ENCODE data around the gene DNAJB4. TPM values are rescaled to one million over a fixed set of nuclear protein-coding genes. Genes with fewer than 3 reads are reported as not detected.
A peak's percentile ranks its signal among the peaks of the same experiment; 100 is the strongest.
"Not testable (repeated sequence)": the region's sequence is repeated elsewhere in the genome, so short reads cannot be mapped to it uniquely, and the experiment has no call there.

Gene DNAJB4
- total RNA-seq, 1 donor from 2014 or later, result 330 TPM

DNA sequence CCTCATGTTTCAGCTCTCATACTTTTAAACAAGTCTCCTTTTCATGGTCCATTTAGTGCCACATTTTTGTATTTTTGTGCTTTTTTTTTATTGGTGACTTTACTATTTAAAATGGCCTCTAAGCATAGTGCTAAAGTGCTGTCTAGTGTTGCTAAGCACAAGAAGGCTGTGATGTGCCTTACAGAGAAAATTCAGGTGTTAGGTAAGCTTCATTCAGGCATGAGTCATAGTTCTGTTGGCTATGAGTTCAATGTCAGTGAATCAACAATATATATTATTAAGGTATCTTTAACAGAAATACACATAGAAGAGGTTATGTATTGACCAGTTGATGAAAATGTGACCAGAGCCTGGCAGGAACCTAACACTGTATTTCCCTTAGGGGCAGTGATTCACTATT, 13.1 kb upstream of the DNAJB4 start:
- no peak for DNase-seq

DNA sequence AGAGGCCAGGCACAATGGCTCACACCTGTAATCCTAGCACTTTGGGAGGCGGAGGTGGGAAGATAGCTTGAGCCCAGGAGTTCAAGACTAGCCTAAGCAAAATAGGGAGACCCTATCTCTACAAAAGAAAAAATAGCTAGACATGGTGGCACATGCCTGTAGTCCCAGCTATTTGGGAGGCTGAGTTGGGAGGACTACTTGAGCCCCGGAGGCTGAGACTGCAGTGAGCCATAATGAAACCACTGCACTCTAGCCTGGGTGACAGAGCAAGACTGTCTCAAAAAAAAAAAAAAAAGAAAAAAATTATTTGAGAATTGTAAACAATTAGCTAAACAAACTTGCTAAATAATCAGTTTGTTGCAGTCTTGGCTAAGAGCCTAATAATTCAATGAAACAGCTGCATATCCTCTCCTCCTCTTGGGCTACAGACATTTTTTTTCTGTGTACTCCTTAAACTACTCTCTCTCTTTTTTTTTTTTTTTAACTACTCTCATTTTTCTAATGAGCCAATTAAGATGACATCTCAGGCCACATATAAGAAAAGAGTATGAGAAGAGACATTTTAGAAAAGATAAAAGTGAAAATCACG, 10.5 kb upstream of the DNAJB4 start:
- no peak for DNase-seq

DNA sequence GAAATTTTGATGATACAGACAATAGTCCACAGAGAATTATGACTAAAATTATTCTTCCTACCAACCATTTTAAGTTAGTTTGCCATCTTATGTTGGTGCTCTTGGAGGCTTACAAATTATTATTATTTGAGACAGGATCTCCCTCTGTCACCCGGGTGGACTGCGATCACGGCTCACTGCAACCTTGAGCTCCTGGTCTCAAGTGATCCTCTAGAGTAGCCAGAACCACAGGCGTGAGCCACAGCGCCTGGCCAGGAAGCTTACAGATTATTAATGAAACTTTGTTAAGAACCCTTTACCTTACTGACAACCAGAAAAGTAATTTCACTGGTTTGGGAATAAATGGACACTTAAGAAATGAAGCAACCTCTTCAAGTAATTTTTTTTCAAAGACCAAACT, 8.0 kb upstream of the DNAJB4 start:
- DNase-seq, result no peak

DNA sequence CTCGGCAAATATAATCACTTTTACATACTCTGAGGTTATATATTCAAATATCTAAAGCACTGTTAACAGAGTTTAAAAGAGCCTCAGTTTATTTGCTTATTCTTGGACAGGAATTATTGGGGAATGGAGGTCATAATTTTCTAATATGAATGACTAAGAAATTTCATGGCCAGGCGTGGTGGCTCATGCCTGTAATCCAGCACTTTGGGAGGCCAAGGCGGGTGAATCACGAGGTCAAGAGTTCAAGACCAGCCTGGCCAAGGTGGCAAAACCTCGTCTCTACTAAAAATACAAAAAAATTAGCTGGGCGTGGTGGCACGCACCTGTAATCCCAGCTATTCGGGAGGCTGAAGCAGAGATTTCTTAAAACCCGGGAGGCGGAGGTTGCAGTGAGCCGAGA, 4.2 kb upstream of the DNAJB4 start:
- not testable (repeated sequence) for DNase-seq

DNA sequence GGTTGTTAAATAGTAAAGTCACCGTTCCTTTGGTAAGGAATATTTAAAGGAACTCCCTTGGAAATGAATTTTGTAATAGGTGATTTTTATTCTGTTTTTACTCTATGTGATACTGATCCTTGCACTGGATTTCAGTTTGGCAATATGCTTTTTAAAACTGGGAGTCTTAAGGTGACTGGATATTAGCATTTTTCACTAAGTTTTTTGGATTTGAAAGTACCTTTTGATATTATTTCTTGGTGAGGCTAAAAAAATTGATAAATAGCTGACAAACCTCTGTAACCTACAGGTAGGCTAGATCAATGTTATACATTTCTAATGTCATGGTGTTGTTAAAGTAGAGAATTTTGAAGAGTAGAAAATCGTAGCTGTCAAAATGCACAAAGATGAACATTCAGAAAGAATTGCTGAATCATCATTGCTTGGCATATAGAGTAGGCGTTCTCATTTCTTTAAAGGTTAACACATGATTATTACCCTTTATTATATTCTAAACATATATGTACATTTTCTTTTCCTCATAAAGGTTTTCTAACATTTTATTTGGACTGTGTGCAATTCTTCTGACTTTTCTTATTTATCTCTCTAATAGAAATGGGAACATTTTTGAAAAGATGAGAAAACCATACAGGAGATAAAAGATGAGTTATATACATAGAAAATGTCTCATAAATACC, 1.5 kb upstream of the DNAJB4 start:
- DNase-seq, result no peak

DNA sequence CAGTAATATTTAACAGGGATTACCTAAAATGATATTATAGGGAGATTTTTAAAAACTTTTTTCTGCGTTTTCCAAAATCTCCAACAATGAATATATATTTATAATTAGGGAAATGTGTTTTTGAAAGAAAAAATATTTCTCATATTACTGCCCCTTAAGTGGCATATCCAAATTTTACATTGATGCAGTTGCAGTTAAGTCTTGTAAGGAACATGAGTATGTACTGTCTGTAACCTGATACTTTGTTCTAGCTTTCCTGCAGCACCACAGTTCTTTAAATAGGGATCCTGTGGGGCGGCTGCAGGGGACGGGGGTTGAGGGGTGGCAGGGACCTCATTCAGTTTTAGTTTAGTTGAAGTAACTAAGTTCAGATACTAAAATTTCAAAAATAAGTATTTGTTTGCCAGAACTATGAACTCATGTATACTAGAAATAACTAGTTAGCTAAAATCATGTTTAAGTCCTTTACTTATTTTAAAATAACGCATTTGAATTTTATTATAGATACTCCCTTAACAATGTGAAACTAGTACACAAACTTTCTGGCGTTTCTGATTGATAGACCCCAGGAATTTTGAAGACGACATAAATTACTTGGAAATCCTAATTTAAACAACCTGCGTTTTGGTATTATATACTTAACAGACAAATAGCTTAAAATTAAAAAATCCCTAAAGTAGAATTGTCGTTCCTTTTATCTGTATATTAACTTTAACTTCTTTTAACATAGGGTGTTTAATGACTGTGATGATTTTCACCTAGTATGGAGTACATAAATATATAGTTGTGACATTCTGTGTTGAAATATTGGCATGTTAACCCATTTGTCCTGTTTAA, 639 bp upstream of the DNAJB4 start:
- peak; percentile 73 for DNase-seq

DNA sequence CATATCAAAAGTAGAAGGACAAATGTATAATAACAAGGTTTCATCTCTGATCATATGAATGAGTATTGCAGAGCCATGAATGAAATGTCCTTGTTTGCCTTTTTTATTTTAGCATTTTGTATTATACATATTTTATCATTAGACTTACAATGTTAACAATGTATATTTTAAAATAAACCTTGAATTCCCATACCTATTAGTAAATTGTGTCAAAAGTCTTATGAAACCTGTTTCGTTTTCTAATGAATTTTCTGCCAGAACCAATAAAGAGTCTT, 646 bp downstream of the DNAJB4 start:
- no peak for DNase-seq

DNA sequence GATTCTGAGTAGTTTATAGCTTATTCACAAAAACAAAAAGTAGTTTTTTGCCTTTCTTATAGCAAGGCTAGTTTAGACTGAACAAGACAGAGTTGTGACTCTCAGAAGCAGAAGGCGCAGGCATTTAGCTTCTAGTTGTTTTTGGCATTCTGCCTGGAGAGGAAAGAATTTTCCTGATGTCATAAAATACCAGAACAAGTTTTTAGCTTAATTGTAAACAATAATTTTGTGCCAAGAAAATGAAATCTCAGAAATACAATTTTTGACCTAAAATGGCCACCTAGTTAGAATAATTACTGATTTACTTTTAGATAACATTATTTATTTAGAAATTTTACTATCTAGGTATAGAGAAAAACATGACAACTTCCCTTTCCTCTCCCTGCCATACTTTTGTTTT, 1.0 kb downstream of the DNAJB4 start:
- DNase-seq, result peak; percentile 90

DNA sequence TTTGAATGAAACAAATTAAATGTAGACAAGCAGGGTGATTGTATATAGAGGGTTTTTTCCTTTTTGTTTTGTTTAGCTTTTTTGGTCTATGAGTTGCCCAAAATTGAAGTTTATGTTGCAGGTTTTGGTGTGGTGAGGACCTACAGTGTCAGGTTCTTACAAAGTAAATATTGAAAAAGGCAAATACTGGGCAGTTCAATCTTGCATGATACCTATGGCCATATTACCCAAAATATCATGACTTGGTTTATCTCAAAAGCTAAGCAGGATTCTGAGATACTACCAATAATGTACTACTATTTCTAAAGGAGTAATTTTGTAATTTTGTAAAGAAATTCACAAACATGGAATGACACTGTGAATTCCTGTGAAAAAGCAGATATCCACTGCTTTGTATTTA, 1.8 kb downstream of the DNAJB4 start:
- no peak for DNase-seq

DNA sequence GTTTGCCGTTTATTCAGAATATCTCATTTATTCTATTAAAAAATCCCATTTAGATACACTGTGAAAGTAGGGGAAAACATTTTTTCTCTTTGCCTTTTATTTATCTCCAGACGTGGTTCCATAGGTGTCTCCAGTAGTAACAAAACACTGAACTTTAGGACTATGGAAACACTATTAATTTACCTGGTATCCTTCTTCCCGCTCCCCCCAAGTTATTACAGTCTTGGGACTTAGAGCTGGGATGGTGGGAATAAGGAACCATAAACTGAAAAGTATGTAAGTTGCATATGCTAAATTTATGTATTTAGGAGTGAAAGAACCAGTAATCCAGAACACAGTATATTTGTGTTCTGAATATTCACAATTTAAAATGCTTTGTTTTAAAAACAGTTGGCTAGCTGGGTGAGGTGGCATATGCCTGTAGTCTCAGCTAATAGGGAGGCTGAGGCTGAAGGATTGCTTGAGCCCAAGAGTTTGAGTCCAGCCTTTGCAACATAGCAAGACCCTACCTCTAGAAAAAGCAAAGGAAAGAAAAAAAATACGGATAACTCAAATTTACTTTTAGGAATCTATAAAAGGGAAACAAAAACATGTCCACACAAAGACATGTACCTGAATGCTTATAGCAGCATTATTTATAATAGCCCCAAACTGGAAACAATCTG, 3.1 kb downstream of the DNAJB4 start:
- no peak for DNase-seq

DNA sequence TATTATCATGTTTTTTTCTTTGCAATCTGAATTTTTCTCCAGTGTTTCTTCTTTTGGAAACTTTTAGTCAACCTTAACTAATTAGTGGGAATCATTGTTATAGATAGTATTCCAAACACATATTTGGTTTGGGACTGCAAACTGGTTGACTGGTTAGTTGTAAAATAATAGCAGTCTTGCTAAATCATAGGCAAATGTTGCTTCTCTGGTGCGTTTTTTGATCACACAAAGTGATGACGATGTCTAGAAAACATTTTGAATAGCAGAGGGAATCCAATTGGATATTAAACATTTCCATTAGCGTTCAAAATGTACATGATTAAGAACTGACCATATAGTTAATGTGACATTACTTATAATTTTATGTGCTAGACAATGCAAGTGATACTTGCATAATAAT, 4.5 kb downstream of the DNAJB4 start:
- DNase-seq, result no peak

DNA sequence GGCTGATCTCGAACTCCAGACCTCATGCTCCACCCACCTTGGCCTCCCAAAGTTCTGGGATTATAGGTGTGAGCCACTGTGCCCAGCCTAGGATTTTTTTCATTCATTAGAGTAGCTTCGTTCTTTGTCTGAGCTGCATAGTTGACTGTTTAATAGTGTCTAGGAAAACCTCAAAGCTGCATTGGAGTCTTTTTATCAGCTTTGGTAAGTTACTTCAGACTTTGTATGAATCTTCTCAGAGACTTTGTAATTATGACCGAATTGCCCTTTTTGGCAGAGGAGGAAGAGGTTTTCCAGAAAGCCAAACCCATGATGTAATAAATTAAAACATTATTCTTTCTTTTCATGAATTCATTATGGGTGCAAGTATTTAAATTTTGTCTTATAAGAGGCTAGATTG, 5.1 kb downstream of the DNAJB4 start:
- no peak for DNase-seq

DNA sequence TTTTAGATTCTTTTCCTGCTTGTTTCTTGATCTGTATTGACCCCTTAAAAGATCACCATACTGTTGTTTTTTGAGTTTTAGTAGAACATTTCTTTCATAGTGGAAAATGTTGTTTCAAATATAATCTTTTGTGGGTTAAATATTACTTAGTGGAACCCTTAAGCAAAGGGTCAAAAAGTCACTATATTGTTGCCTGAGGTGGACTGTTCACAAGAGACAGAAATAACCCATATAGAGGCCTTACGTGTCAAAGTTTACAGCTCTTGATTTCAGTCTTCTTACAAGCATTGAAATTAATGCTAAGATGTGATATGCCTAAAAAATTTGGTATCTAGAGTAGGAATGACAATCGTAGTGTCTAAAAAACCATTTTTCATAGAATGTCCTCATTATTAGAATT, 6.3 kb downstream of the DNAJB4 start:
- no peak for DNase-seq

DNA sequence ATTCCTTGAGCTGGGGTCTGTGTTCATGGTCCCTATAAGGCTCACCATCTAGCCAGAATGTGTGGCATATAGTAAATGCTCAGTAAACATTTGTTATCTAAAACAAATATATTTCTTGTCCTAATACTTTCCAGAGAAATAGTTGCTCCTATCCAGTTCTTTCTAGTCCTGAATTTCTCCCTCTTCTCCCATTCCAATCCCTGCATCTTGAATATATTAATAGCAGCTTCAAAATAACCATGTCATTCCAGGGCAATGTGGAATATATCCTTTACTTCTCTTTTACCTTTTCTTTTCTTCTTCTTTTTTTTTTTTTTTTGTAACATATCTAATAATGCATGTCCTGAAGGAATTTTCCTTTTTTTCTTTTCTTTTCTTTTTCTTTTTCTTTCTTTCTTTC, 10.4 kb downstream of the DNAJB4 start:
- no peak for DNase-seq

DNA sequence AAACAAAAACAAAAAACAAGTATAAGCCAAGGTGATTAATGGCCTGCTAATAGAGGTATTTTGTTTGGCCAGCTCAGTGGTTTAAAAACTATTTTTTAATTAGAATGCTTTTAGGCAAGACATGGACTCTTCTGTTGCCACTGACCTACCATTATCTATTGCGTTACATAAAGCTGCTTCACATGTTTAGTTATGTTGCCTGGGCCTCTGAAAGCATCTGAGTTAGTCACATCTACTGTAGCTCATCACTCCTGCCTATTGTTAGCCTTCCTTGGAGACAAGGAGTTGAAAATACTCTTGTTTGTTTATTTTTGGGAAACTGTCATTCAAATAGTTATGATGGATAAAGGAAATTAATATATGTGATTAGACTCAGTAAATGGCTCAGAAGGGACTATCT, 14.3 kb downstream of the DNAJB4 start:
- DNase-seq, result no peak

DNA sequence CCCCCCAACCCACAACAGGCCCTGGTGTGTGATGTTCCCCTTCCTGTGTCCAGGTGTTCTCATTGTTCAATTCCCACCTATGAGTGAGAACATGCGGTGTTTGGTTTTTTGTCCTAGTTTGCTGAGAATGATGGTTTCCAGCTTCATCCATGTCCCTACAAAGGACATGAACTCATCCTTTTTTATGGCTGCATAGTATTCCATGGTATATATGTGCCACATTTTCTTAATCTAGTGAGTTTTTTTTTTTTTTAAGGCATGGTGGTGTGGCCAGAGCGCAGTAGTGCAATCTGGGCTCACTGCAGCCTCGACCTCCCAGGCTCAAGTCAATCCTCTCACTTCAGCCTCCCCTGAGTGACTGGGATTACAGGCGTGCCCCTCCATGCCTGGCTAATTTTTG, 16.4 kb downstream of the DNAJB4 start:
- DNase-seq, result not testable (repeated sequence)

DNA sequence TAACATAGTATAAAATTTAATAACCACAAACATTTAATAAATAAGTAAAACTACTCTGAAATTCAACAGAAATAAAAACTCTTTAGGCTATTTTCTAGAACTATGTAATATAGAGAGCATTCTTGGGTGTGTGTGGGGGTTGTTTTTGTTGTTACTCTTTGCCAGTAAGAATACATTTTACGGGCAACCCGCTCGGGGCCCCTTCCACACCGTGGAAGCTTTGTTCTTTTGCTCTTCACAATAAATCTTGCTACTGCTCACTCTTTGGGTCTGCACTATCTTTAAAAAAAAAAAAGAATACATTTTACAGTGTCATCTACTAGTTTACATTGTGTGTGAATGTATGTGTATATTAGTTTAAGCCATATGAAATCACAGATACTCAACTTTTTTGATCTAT, 25.1 kb downstream of the DNAJB4 start:
- no peak for DNase-seq

DNA sequence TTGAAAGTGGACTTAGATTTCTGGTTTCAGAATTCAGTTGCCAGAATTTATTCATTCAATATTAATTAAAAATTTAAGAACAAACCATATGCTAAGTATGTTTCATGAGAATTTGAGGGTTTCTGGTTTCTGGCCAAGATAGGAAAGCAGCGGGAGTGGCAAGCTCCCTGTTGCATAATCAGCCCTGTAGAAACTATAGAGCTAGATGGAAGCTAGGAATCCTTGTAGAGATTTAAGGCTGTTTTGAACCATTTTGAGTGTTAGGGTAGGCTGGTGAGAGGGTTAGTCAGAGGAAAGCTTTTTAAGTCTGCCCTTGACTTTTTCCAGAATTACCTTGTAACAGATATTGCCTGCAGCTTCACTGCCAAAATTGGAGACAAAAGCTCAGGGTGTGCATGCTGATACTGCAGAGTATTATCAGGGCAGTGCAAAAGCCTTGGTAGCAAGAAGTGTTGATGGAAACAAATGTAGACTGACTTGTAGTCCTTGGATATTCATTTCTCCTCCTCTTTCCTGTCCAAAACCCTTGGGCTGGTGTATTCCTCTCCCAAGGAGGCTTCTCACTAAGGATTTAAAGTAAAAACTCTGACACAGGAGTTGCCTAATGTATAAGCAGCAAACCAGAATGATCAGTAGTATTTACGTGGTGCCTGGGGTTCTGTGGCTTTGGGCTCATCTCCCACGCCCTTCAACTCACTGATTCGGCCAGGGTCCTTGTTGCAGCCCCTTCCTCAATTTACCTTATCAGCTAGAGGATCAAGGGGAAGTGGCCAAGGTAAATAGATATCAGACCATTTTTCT, 28.5 kb downstream of the DNAJB4 start:
- DNase-seq, result no peak

DNA sequence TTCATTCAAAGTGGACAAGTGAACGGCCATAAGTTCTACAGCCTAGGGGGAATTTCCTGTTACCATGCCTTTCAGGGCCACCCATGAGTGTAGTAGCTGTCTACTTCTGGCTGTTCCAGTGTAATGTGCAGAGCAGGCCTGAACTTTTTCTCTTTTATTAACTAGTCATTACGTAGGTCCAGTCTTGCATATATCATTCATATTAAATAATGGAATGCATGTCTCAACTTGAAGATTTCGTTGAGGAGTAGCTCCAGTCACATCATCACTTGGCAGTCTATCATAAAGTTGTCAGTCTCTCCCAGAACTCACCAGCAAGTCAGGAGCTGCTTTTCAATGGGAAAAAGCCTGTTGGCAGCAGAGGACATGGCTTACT, 29.0 kb downstream of the DNAJB4 start:
- no peak for DNase-seq

DNA sequence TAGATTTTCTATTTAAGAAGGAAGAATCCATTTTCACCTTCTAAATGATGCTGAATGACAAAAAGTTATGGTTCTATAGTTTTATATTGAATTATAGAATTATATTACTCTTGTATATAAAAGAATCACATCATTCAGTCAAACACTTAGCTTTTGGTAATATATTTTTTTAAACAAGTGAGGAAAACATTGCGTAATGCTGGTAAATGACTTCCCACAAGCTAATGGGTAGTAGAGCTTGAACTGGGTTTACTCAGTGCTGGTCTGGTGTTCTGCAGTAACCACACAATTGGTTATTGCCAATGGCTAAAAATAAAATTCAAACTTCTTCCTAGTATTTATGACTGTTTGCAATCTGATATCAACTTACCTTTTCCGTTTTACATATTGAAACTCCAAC, 30.4 kb downstream of the DNAJB4 start:
- no peak for DNase-seq

DNA sequence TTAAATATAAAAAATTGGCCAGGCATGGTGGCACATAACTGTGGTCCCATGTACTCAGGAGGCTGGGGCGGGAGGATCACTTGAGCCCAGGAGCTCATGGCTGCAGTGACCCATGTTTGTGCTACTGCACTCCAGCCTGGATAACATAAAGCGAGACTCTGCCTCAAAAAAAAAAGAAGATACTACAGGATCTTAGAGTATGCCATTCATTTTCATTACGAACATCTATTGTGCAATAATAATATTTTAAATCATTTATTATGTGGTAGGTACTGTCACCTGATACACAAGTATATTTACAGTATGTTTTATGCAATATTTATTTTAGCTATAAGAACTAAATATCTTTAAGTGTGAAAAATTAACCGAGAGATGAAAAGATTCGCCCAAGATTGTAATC, 31.7 kb downstream of the DNAJB4 start:
- DNase-seq, result no peak

DNA sequence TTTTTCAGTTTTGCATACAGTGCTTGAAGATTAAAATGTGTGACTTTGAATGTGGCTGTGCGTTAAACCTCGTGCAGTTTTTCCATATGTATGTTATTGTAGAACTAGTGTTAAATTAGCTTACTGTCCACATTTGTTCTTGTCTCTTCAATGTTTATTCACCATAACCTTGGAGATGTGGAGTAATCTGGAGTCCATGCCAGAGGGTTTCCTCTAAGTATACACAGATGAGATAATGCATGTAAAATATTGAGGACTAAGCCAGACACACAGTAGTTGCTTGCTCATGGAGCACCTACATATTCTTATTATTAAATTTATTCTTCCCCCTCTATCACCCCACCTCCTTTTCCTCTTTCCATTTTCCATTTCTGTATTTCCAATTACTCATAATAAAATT, 33.3 kb downstream of the DNAJB4 start:
- DNase-seq, result peak; percentile 83

DNA sequence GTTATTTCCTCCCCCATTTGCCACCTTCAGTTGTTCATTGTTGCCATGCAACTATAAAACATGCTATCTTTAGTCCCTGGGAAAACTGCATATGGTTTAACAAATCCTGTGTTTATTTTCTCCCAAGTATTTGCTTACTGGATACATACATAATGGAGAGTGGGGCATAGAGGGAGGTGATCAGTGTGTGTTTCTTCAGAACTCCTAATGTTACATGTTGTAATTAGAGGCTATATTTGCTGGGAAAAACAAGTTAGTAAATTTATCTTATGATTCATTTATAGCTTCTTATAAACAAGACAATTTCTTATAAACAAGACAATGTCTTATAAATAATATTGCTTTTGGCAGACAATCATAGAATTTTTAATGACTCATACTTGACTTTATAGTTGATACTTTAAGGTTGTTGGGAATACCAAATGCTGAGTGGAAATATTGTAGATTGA, 33.8 kb downstream of the DNAJB4 start:
- DNase-seq, result peak; percentile 81

Measured in dermis blood vessel endothelial cell (primary cell).